Tibial nerve (tissue), 4 donors: Measurements from ENCODE around the gene PNLIPRP3. TPM values are rescaled to one million over a fixed set of nuclear protein-coding genes. Genes with fewer than 3 reads are reported as not detected.

Source experiments
- DNase-seq, 2 donors: peaks; one replicate each; pipeline ENCODE4 v3.0.0-alpha.2; 2019; ENCODE audit warnings: low spot score in 2 of 2
- H3K27ac ChIP-seq, 4 donors: fragments of 200-600 bp; sonication (generic) in 3 of 4; one replicate each; pipeline ENCODE4 v1.5.1; 2017 to 2019; ENCODE audit warnings: mild to moderate bottlenecking in 1 of 4
- H3K27me3 ChIP-seq, 2 donors: fragments of 200-600 bp; sonication (generic) in 1 of 2; one replicate each; pipeline versions ENCODE4 v1.5.1 to v1.6.0; 2017 to 2019
- H3K36me3 ChIP-seq, 3 donors: fragments of 200-600 bp; sonication (generic); one replicate each; pipeline ENCODE4 v1.5.1; 2018 to 2019
- H3K4me1 ChIP-seq, 4 donors: fragments of 200-600 bp; sonication (generic) in 3 of 4; one replicate each; pipeline ENCODE4 v1.5.1; 2017 to 2019
- H3K4me3 ChIP-seq, 4 donors: fragments of 200-600 bp; sonication (generic) in 3 of 4; one replicate each; pipeline ENCODE4 v1.5.1; 2017 to 2019; ENCODE audit warnings: mild to moderate bottlenecking in 1 of 4, moderate library complexity in 1 of 4
- H3K9me3 ChIP-seq, 4 donors: fragments of 200-600 bp; sonication (generic) in 3 of 4; one replicate each; pipeline ENCODE4 v1.5.1; 2017 to 2019
- CTCF ChIP-seq, 5 experiments: fragments of 200-600 bp in 3 of 5; fragments of 450-650 bp in 2 of 5; sonication (generic) in 3 of 5; IDR thresholded peaks; one replicate each; pipeline ENCODE4 v1.5.1; 2016 to 2019; ENCODE audit warnings: antibody characterized with exemption in 5 of 5, mild to moderate bottlenecking in 3 of 5, moderate library complexity in 2 of 5
- EP300 ChIP-seq, 2 donors: sonication (generic); formaldehyde crosslinking; IDR thresholded peaks; one replicate each; pipeline ENCODE4 v1.6.1; 2017; ENCODE audit warnings: antibody characterized with exemption in 2 of 2, mild to moderate bottlenecking in 1 of 2
- POLR2A ChIP-seq, 2 donors: fragments of 450-650 bp; IDR thresholded peaks; one replicate each; pipeline ENCODE4 v1.6.1; 2017; ENCODE audit warnings: antibody characterized with exemption in 2 of 2, mild to moderate bottlenecking in 2 of 2, moderate library complexity in 2 of 2
- WGBS, 2 donors: methylation state at CpG; one replicate each; pipeline ENCODE4 v1.1.5; 2018; 5-methylcytosine and 5-hydroxymethylcytosine counted together
- total RNA-seq, 4 donors: library from RNA; depleted of rRNA; stranded (reverse); fragments of >200 nt; gene quantifications; one replicate each; pipeline ENCODE4 v1.1.0, GENCODE V29; 2016

Gene PNLIPRP3
- total RNA-seq, 4 donors from 2014 or later: not detected

GRCh38 chr10:116470768-116471415, 43.2 kb downstream of the PNLIPRP3 start:
- no peaks in the 10 kb centered on the region for H3K4me1 ChIP-seq
- no peaks in the 10 kb centered on the region for H3K9me3 ChIP-seq
- no peaks in the 10 kb centered on the region for H3K36me3 ChIP-seq
- no peak overlapping the region for H3K27ac ChIP-seq
- no peak for TF ChIP-seq POLR2A (IDR thresholded peaks at IDR 0.05)
- no peak for TF ChIP-seq CTCF (IDR thresholded peaks at IDR 0.05)
- TF ChIP-seq EP300 (IDR thresholded peaks at IDR 0.05): no peak
- H3K27me3 ChIP-seq: no peaks in the 10 kb centered on the region
- WGBS, 2 donors: 60 to 67% methylated on average over 6 of the region's 6 CpGs
- no peak overlapping the region for H3K4me3 ChIP-seq
- no peak for DNase-seq

GRCh38 chr10:116472891-116473290, 45.2 kb downstream of the PNLIPRP3 start:
- H3K27ac ChIP-seq: no peak overlapping the region
- DNase-seq: no peak
- H3K36me3 ChIP-seq: no peaks in the 10 kb centered on the region
- no peaks in the 10 kb centered on the region for H3K4me1 ChIP-seq
- no peaks in the 10 kb centered on the region for H3K9me3 ChIP-seq
- H3K27me3 ChIP-seq: no peaks in the 10 kb centered on the region
- no peak for TF ChIP-seq EP300 (IDR thresholded peaks at IDR 0.05)
- no peak for TF ChIP-seq POLR2A (IDR thresholded peaks at IDR 0.05)
- TF ChIP-seq CTCF (IDR thresholded peaks at IDR 0.05): no peak
- 40 to 63% methylated on average over 4 of the region's 4 CpGs for WGBS, 2 donors
- H3K4me3 ChIP-seq: no peak overlapping the region

GRCh38 chr10:116475866-116476265, 48.2 kb downstream of the PNLIPRP3 start:
- Histone ChIP-seq H3K27me3 (no peaks in the 10 kb centered on the region), H3K4me3 (no peak overlapping the region), H3K36me3 (no peaks in the 10 kb centered on the region), H3K4me1 (no peaks in the 10 kb centered on the region), H3K27ac (no peak overlapping the region), H3K9me3 (no peaks in the 10 kb centered on the region)
- WGBS, 2 donors: 66 to 67% methylated on average over 4 of the region's 4 CpGs
- DNase-seq: no peak
- TF ChIP-seq POLR2A (IDR thresholded peaks at IDR 0.05) (no peak), EP300 (IDR thresholded peaks at IDR 0.05) (no peak), CTCF (IDR thresholded peaks at IDR 0.05) (no peak)

DNA sequence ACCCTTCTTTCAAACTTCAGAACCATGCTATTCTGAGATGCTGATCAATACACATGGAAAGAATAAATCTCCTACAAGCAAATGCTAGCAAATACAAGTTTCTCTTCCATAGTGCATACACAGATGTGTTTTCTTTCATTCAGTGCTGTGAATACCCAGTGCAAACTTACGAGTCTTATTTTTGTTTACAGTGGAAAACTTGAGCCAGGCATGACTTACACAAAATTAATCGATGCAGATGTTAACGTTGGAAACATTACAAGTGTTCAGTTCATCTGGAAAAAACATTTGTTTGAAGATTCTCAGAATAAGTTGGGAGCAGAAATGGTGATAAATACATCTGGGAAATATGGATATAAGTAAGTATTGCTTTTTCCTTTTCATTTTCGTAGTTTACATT, 48.8 kb downstream of the PNLIPRP3 start:
- Histone ChIP-seq H3K9me3 (no peaks in the 10 kb centered on the region), H3K27me3 (no peaks in the 10 kb centered on the region), H3K4me3 (no peak overlapping the region), H3K4me1 (no peaks in the 10 kb centered on the region), H3K36me3 (no peaks in the 10 kb centered on the region), H3K27ac (no peak overlapping the region)
- TF ChIP-seq EP300 (IDR thresholded peaks at IDR 0.05): no peak
- no peak for TF ChIP-seq CTCF (IDR thresholded peaks at IDR 0.05)
- TF ChIP-seq POLR2A (IDR thresholded peaks at IDR 0.05): no peak
- DNase-seq: no peak
- WGBS, 2 donors: 54 to 55% methylated on average over 4 of the region's 4 CpGs

GRCh38 chr10:116477986-116478664, 50.5 kb downstream of the PNLIPRP3 start:
- Histone ChIP-seq H3K4me1 (no peaks in the 10 kb centered on the region), H3K36me3 (no peaks in the 10 kb centered on the region), H3K27ac (no peak overlapping the region), H3K4me3 (no peak overlapping the region), H3K9me3 (no peaks in the 10 kb centered on the region), H3K27me3 (no peaks in the 10 kb centered on the region)
- WGBS, 2 donors: 55 to 63% methylated on average over 12 of the region's 12 CpGs
- DNase-seq: no peak
- TF ChIP-seq EP300 (IDR thresholded peaks at IDR 0.05) (no peak), CTCF (IDR thresholded peaks at IDR 0.05) (no peak), POLR2A (IDR thresholded peaks at IDR 0.05) (no peak)
